IMR-90 (cell line): ENCODE data around the gene SERPINB13. TPM values are rescaled to one million over a fixed set of nuclear protein-coding genes. Genes with fewer than 3 reads are reported as not detected.

ENCODE experiments used
- ATAC-seq: fragments of 200-7000 bp; cut with Tn5 transposase; 2 replicates; pipeline ENCODE4 v1.9.1; 2020; ENCODE audit warnings: low read depth, mild to moderate bottlenecking, moderate library complexity
- BruUV-seq: library from RNA; stranded (reverse); fragments of 400-500 nt; replicated peaks from 2 replicates; lab custom pipeline; 2021; lab: Mats Ljungman, UMichigan
- CTCF ChIA-PET: fragments of 300-600 bp; formaldehyde crosslinking; extraction: SDS; loops from one replicate; lab custom pipeline; 2021; ENCODE audit warnings: antibody characterized with exemption; lab: Yijun Ruan, JAX
- POLR2A ChIA-PET: fragments of 300-600 bp; sonication (Branson Sonifier 250); formaldehyde crosslinking; loops from one replicate; lab custom pipeline; 2022; ENCODE audit warnings: antibody characterized with exemption; ENCODE audit not compliant: unreplicated experiment; lab: Charles Lee
- DNase-seq: peaks from one replicate; pipeline ENCODE4 v3.0.0; 2013
- H2AFZ ChIP-seq: replicated peaks from 2 replicates; pipeline ENCODE3; 2013; ENCODE audit warnings: low read length, mild to moderate bottlenecking; ENCODE audit not compliant: poor library complexity
- H2AK5ac ChIP-seq: 2 replicates; pipeline ENCODE4 v1.6.1; 2013; ENCODE audit warnings: low read depth, low read length, inconsistent platforms
- H2AK9ac ChIP-seq: replicated peaks from 2 replicates; pipeline ENCODE3; 2013; ENCODE audit warnings: mild to moderate bottlenecking, low read depth, low read length, moderate library complexity; ENCODE audit not compliant: poor library complexity
- H2BK120ac ChIP-seq: 2 replicates; pipeline ENCODE4 v1.6.1; 2013; ENCODE audit warnings: low read depth, low read length, inconsistent platforms
- H2BK15ac ChIP-seq: 3 replicates; pipeline ENCODE4 v1.6.1; 2013; ENCODE audit warnings: low read depth, low read length, inconsistent platforms
- H2BK20ac ChIP-seq: 2 replicates; pipeline ENCODE4 v1.6.1; 2013; ENCODE audit warnings: low read depth, mild to moderate bottlenecking, inconsistent platforms, low read length, moderate library complexity
- H2BK5ac ChIP-seq: 2 replicates; pipeline ENCODE4 v1.6.1; 2013; ENCODE audit warnings: mild to moderate bottlenecking, low read depth, low read length, inconsistent platforms; ENCODE audit not compliant: poor library complexity, severe bottlenecking
- H3K14ac ChIP-seq: replicated peaks from 2 replicates; pipeline ENCODE4 v1.6.1; 2013; ENCODE audit warnings: low read depth, low read length, inconsistent platforms
- H3K18ac ChIP-seq: 2 replicates; pipeline ENCODE4 v1.6.1; 2013; ENCODE audit warnings: low read depth, low read length, control low read depth
- H3K23ac ChIP-seq: 2 replicates; pipeline ENCODE4 v1.6.1; 2013; ENCODE audit warnings: low read depth, low read length, inconsistent platforms
- H3K27ac ChIP-seq: 2 replicates; pipeline ENCODE4 v1.5.1; 2013; ENCODE audit warnings: mild to moderate bottlenecking, control low read depth, low read length; ENCODE audit not compliant: insufficient read depth
- H3K27me3 ChIP-seq: 2 replicates; pipeline ENCODE4 v1.6.1; 2013; ENCODE audit warnings: low read length; ENCODE audit not compliant: control insufficient read depth, insufficient read depth
- H3K36me3 ChIP-seq: 2 replicates; pipeline ENCODE4 v1.6.1; 2013; ENCODE audit warnings: low read length, mixed read lengths; ENCODE audit not compliant: control insufficient read depth, insufficient read depth
- H3K4ac ChIP-seq: 2 replicates; pipeline ENCODE4 v1.6.1; 2013; ENCODE audit warnings: low read depth, low read length, inconsistent platforms
- H3K4me1 ChIP-seq: 2 replicates; pipeline ENCODE4 v1.6.1; 2013; ENCODE audit warnings: low read length, mixed read lengths; ENCODE audit not compliant: control insufficient read depth, insufficient read depth
- H3K4me2 ChIP-seq: 2 replicates; pipeline ENCODE4 v1.6.1; 2013; ENCODE audit warnings: low read depth, mild to moderate bottlenecking, control low read depth, low read length, moderate library complexity
- H3K4me3 ChIP-seq: 2 replicates; pipeline ENCODE4 v1.5.1; 2013; ENCODE audit warnings: low read depth, mild to moderate bottlenecking, control low read depth, low read length, moderate library complexity; ENCODE audit not compliant: insufficient read depth
- H3K56ac ChIP-seq: 2 replicates; pipeline ENCODE4 v1.6.1; 2013; ENCODE audit warnings: low read length, inconsistent platforms; ENCODE audit not compliant: insufficient read depth; ENCODE audit errors: extremely low read depth
- H3K79me1 ChIP-seq, 2 experiments: 2 replicates each; pipeline ENCODE4 v1.6.1; 2013; ENCODE audit warnings: low read length in 2 of 2, inconsistent platforms in 1 of 2, low read depth in 1 of 2
- H3K9ac ChIP-seq: 2 replicates; pipeline ENCODE4 v1.6.1; 2013; ENCODE audit warnings: low read depth, low read length, control low read depth
- H3K9me1 ChIP-seq: 2 replicates; pipeline ENCODE4 v1.6.1; 2013; ENCODE audit warnings: low read length, inconsistent platforms; ENCODE audit not compliant: insufficient read depth
- H3K9me3 ChIP-seq: 2 replicates; pipeline ENCODE4 v1.6.1; 2013; ENCODE audit warnings: low read length; ENCODE audit not compliant: control insufficient read depth, insufficient read depth
- H4K20me1 ChIP-seq: 2 replicates; pipeline ENCODE4 v1.6.1; 2013; ENCODE audit warnings: low read length, inconsistent platforms; ENCODE audit not compliant: insufficient read depth
- H4K5ac ChIP-seq: 2 replicates; pipeline ENCODE4 v1.6.1; 2013; ENCODE audit warnings: mild to moderate bottlenecking, low read depth, low read length, control low read depth
- H4K8ac ChIP-seq, 2 experiments: 2 replicates each; pipeline ENCODE4 v1.6.1; 2013; ENCODE audit warnings: low read depth in 2 of 2, low read length in 2 of 2, control low read depth in 1 of 2, inconsistent platforms in 1 of 2
- H4K91ac ChIP-seq: 2 replicates; pipeline ENCODE4 v1.6.1; 2013; ENCODE audit warnings: low read depth, low read length, inconsistent platforms; ENCODE audit not compliant: insufficient read depth
- BHLHE40 ChIP-seq: fragments of 150-350 bp; IDR thresholded peaks from 2 replicates; pipeline ENCODE4 v1.6.1; 2016; ENCODE audit warnings: mild to moderate bottlenecking, low read depth, low read length
- CEBPB ChIP-seq: IDR thresholded peaks from 2 replicates; pipeline ENCODE4 v1.6.1; 2012; ENCODE audit warnings: low read depth, low read length, improper control_type of control experiment
- CHD1 ChIP-seq: IDR thresholded peaks from 2 replicates; pipeline ENCODE4 v1.6.1; 2012; ENCODE audit warnings: low read depth, low read length, improper control_type of control experiment
- CTCF ChIP-seq: conservative IDR thresholded peaks from 2 replicates; pipeline ENCODE4 v1.5.1; 2012; ENCODE audit warnings: mild to moderate bottlenecking, low read depth, low read length, improper control_type of control experiment
- ELK1 ChIP-seq: fragments of 150-350 bp; IDR thresholded peaks from 2 replicates; pipeline ENCODE4 v1.6.1; 2016; ENCODE audit warnings: low read depth, mild to moderate bottlenecking, low read length, moderate library complexity, borderline replicate concordance
- FOS ChIP-seq: fragments of 150-350 bp; IDR thresholded peaks from 2 replicates; pipeline ENCODE4 v1.6.1; 2016; ENCODE audit warnings: low read depth, low read length
- MAFK ChIP-seq: IDR thresholded peaks from 2 replicates; pipeline ENCODE4 v1.6.1; 2012; ENCODE audit warnings: low read depth, low read length, improper control_type of control experiment
- MAZ ChIP-seq: IDR thresholded peaks from 2 replicates; pipeline ENCODE4 v1.6.1; 2012; ENCODE audit warnings: low read depth, mild to moderate bottlenecking, low read length, improper control_type of control experiment, moderate library complexity, borderline replicate concordance
- MXI1 ChIP-seq: IDR thresholded peaks from 2 replicates; pipeline ENCODE4 v1.6.1; 2012; ENCODE audit warnings: low read depth, mild to moderate bottlenecking, low read length, moderate library complexity, borderline replicate concordance
- NFE2L2 ChIP-seq: fragments of 150-350 bp; IDR thresholded peaks from 2 replicates; pipeline ENCODE4 v1.6.1; 2016; ENCODE audit warnings: low read depth, mild to moderate bottlenecking, low read length
- POLR2A ChIP-seq: IDR thresholded peaks from 2 replicates; pipeline ENCODE4 v1.6.1; 2012; ENCODE audit warnings: mild to moderate bottlenecking, low read depth, low read length
- RAD21 ChIP-seq: IDR thresholded peaks from 2 replicates; pipeline ENCODE4 v1.6.1; 2012; ENCODE audit warnings: low read length, improper control_type of control experiment
- RCOR1 ChIP-seq: IDR thresholded peaks from 2 replicates; pipeline ENCODE4 v1.6.1; 2012; ENCODE audit warnings: mild to moderate bottlenecking, low read length, improper control_type of control experiment; ENCODE audit not compliant: insufficient replicate concordance
- RFX5 ChIP-seq: IDR thresholded peaks from 2 replicates; pipeline ENCODE4 v1.8.0; 2012; ENCODE audit warnings: low read depth, mild to moderate bottlenecking, low read length, moderate library complexity
- SMC3 ChIP-seq: fragments of 150-350 bp; IDR thresholded peaks from 2 replicates; pipeline ENCODE4 v1.6.1; 2016; ENCODE audit warnings: low read depth, mild to moderate bottlenecking, antibody characterized with exemption, low read length, moderate library complexity
- USF2 ChIP-seq: fragments of 150-350 bp; IDR thresholded peaks from 2 replicates; pipeline ENCODE4 v1.6.1; 2017; ENCODE audit warnings: mild to moderate bottlenecking, antibody characterized with exemption, low read length, low read depth
- WGBS, 2 experiments: methylation state at CpG; one replicate each; pipeline versions ENCODE4 v1.1.5 to v1.1.7; 2013; ENCODE audit warnings: missing lambda C conversion rate in 2 of 2; ENCODE audit not compliant: insufficient read length in 1 of 2; ENCODE audit errors: extremely low coverage in 2 of 2; 5-methylcytosine and 5-hydroxymethylcytosine counted together
- dilution Hi-C: fragments of 300-500 bp; cut with HindIII; formaldehyde crosslinking; loops from one replicate; pipeline ENCODE4 v1.14.3; 2018; ENCODE audit warnings: low sequenced_read_pairs; ENCODE audit not compliant: unreplicated experiment
- in situ Hi-C: fragments of 300-500 bp; cut with MboI; formaldehyde crosslinking; loops from 3 replicates; pipeline ENCODE4 v1.14.3; 2019; ENCODE audit warnings: low sequenced_read_pairs, inconsistent platforms, mixed read lengths
- intact Hi-C: fragments of 100-400 bp; cut with micrococcal nuclease; formaldehyde crosslinking; loops from 2 replicates; pipeline ENCODE4 v1.10.0; 2022
- polyA plus RNA-seq, 3 experiments: library from polyadenylated mRNA; depleted of rRNA; stranded (reverse); fragments of >200 nt; gene quantifications; 2 replicates each; pipeline ENCODE4 v1.2.3, GENCODE V29; 2012; ENCODE audit warnings: low replicate concordance in 1 of 3
- total RNA-seq: library from RNA; depleted of rRNA; stranded (reverse); fragments of >200 nt; gene quantifications from 2 replicates; pipeline ENCODE4 v1.2.3, GENCODE V29; 2012

Gene SERPINB13
- total and polyA plus RNA-seq, 2 of the 4 experiments (the other 2 are of a cell fraction) = not detected

GRCh38 chr18:63613420-63613819, 26.3 kb downstream of the SERPINB13 start:
- Histone ChIP-seq H3K56ac (no peak overlapping the region), H3K36me3 (no peaks in the 10 kb centered on the region), H2AK5ac (no peak overlapping the region), H4K8ac (no peak overlapping the region), H3K9me1 (no peaks in the 10 kb centered on the region), H3K4me1 (no peaks in the 10 kb centered on the region), H2AFZ (no peak overlapping the region), H3K4me3 (no peak overlapping the region), H3K9me3 (no peaks in the 10 kb centered on the region), H2BK120ac (no peak overlapping the region), H3K27ac (no peak overlapping the region), H3K27me3 (no peaks in the 10 kb centered on the region; the same call in 1 of the 2 replicates), H3K9ac (no peak overlapping the region), H3K4ac (no peak overlapping the region), H2AK9ac (no peak overlapping the region), H3K23ac (no peak overlapping the region), H3K4me2 (no peak overlapping the region), H2BK15ac (no peak overlapping the region), H2BK20ac (no peak overlapping the region), H4K5ac (no peak overlapping the region), H4K91ac (no peak overlapping the region), H3K79me1 (no peaks in the 10 kb centered on the region), H3K14ac (no peak overlapping the region), H3K18ac (no peak overlapping the region), H2BK5ac (no peak overlapping the region), H4K20me1 (no peaks in the 10 kb centered on the region)
- no peak for ATAC-seq
- ChIA-PET CTCF (no interaction called here), POLR2A (no interaction called here)
- no TSS peak for BruUV-seq
- DNase-seq = no peak
- 75% methylated on average over 3 of the region's 4 CpGs; no CpG with 5 or more reads in 1 of the 2 experiments for WGBS, 2 experiments
- dilution Hi-C loops (no loop called here), intact Hi-C loops (no loop called here), in situ Hi-C loops (no loop called here)
- TF ChIP-seq RFX5 (no peak), CEBPB (no peak), USF2 (no peak), NFE2L2 (no peak), BHLHE40 (no peak), RAD21 (no peak), RCOR1 (no peak), ELK1 (no peak), CTCF (no peak), MAZ (no peak), SMC3 (no peak), MXI1 (no peak), CHD1 (no peak), FOS (no peak), MAFK (no peak), POLR2A (no peak)
